ENCODE measurements around the gene MAP2K3. TPM values are rescaled to one million over a fixed set of nuclear protein-coding genes. Genes with fewer than 3 reads are reported as not detected.

MAP2K3 gene
- total RNA-seq, 2 donors from 2014 or later, result 66.6 to 81.1 TPM

DNA sequence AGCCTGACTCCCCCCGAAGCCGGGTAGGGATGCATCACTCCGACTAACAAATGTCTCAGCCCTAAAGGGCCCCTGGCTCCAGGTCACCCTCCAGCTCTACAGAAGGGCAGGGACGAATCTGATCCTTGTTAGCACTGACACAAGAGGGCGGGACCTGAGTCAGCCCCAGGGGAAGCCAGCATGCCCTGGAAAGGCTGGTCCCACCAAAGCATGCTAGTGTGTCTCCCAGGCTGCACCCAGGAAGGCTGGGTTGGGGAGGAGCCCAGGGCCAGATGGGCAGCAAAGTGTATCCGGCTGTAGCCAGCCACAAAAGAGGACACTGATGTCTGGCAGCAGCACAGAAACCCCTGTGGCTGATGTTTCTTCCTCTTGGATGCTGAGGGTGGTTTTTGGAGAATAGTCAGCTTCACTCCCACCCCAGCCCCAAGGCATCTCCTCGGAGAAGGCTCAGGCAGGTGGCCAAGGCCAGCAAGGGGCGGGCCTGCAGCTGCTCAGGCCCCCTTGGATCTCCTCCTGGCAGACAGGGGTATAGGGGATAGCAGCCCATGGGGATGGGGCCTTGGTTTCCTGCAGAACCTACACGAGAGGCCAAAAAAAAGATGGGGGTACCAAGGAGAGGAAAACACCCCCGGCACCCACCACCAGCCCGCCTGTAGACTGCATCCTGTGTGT is 42.3 kb upstream of the MAP2K3 start:
- TF ChIP-seq, protein P1, sequence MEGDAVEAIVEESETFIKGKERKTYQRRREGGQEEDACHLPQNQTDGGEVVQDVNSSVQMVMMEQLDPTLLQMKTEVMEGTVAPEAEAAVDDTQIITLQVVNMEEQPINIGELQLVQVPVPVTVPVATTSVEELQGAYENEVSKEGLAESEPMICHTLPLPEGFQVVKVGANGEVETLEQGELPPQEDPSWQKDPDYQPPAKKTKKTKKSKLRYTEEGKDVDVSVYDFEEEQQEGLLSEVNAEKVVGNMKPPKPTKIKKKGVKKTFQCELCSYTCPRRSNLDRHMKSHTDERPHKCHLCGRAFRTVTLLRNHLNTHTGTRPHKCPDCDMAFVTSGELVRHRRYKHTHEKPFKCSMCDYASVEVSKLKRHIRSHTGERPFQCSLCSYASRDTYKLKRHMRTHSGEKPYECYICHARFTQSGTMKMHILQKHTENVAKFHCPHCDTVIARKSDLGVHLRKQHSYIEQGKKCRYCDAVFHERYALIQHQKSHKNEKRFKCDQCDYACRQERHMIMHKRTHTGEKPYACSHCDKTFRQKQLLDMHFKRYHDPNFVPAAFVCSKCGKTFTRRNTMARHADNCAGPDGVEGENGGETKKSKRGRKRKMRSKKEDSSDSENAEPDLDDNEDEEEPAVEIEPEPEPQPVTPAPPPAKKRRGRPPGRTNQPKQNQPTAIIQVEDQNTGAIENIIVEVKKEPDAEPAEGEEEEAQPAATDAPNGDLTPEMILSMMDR (IDR thresholded peaks at IDR 0.05), result no peak
- Histone ChIP-seq H3K36me3 (no peaks in the 10 kb centered on the region), H3K27me3 (replicated peaks; ENCODE audit: insufficient read depth) (no peaks in the 10 kb centered on the region), H3K4me3 (no peak overlapping the region), H3K4me1 (ENCODE audit: control insufficient read depth in 1 of 2, low read depth in 2 of 2) (peaks cover 7 to 8% of the 10 kb centered on the region in 2 donors), H3K9me3 (no peaks in the 10 kb centered on the region), H3K27ac (no peak overlapping the region)
- DNase-seq (ENCODE audit: low spot score) (no peak), ATAC-seq (ENCODE audit: insufficient number of reproducible peaks, low FRiP score, low read depth) (no peak)

DNA sequence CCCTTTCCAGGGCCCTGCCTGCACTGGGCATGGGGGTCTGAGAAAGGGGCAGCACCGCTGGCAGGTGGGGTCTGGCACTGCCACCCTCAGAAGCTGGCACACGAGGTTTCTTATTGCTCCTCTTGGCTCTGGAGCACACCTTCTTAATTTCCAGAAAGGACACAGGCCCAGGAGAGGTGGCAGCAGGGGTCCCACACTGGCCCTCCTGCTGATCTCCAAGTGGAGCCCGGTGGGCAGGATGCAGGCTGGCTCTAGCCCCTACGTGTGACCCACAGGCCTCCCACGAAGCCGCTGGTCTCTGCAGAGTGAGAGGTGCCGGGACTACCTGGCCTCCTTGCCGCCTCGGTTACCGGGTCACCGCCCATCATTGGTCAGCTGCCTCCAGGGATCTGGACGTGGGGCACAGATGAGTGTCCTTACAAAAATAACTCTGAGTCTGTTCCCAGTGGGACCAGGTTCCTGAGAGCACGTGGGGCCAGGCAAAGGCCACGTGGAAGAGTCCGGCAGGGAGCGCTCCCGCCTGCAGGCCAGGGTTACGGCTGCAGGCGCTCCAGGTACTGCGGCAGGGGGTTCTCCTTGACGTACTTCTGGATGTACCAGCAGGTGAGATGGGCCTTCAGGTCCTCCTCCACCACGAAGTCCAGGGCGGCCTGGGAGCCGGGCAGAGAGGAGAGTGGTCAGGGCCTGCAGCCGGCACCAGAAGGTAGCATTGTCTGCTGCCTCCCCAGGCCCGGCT is 41.6 kb upstream of the MAP2K3 start:
- ATAC-seq (ENCODE audit: insufficient number of reproducible peaks, low FRiP score, low read depth), result no peak
- no peak overlapping the region for H3K27ac ChIP-seq
- no peaks in the 10 kb centered on the region for H3K9me3 ChIP-seq
- peaks cover 7 to 8% of the 10 kb centered on the region in 2 donors for H3K4me1 ChIP-seq (ENCODE audit: control insufficient read depth in 1 of 2, low read depth in 2 of 2)
- H3K36me3 ChIP-seq, result no peaks in the 10 kb centered on the region
- H3K27me3 ChIP-seq (replicated peaks; ENCODE audit: insufficient read depth), result no peaks in the 10 kb centered on the region
- TF ChIP-seq, protein P1 (IDR thresholded peaks at IDR 0.05), result no peak
- no peak overlapping the region for H3K4me3 ChIP-seq
- DNase-seq (ENCODE audit: low spot score), result no peak

- no peak for ATAC-seq (ENCODE audit: insufficient number of reproducible peaks, low FRiP score, low read depth)
- no peak overlapping the region for H3K27ac ChIP-seq
- H3K27me3 ChIP-seq (replicated peaks; ENCODE audit: insufficient read depth), result no peaks in the 10 kb centered on the region
- no peak for DNase-seq (ENCODE audit: low spot score)
- H3K9me3 ChIP-seq, result no peaks in the 10 kb centered on the region
- no peaks in the 10 kb centered on the region for H3K36me3 ChIP-seq
- H3K4me1 ChIP-seq (ENCODE audit: control insufficient read depth in 1 of 2, low read depth in 2 of 2), result peaks cover 7 to 8% of the 10 kb centered on the region in 2 donors
- TF ChIP-seq, protein P1 (IDR thresholded peaks at IDR 0.05), result no peak
- no peak overlapping the region for H3K4me3 ChIP-seq
Observed at GRCh38 chr17:21243516-21244303, 40.8 kb upstream of the MAP2K3 start.

DNA sequence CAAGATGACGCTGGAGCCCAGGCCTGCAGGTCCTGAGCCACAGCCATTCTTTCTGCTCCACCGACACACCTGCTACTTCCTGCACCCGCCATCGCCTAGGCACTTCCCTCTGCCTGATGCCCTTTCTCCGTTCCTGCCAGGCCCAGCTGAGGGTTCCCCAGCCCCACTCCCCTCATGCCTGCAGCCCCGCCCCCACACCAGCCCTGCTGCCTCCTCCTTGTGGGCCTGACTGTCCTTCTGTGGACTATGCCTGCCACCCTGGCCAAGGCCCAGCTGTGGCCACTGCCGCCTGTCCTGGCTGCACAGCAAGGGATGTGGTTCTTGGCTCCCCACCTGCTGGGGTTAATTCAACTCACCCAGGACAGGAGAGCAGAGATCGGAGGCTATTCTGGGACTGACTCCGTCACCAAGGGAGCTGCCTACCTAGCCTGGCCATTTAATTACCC is 38.8 kb upstream of the MAP2K3 start:
- no peak overlapping the region for H3K4me3 ChIP-seq
- no peak for DNase-seq (ENCODE audit: low spot score)
- no peaks in the 10 kb centered on the region for H3K36me3 ChIP-seq
- TF ChIP-seq, protein P1 (IDR thresholded peaks at IDR 0.05), result no peak
- no peaks in the 10 kb centered on the region for H3K27me3 ChIP-seq (replicated peaks; ENCODE audit: insufficient read depth)
- no peaks in the 10 kb centered on the region for H3K9me3 ChIP-seq
- no peak overlapping the region for H3K27ac ChIP-seq
- peaks cover 7 to 17% of the 10 kb centered on the region in 2 donors for H3K4me1 ChIP-seq (ENCODE audit: control insufficient read depth in 1 of 2, low read depth in 2 of 2)
- ATAC-seq (ENCODE audit: insufficient number of reproducible peaks, low FRiP score, low read depth), result no peak

GRCh38 chr17:21246698-21247097 is 37.8 kb upstream of the MAP2K3 start:
- TF ChIP-seq, protein P1 (IDR thresholded peaks at IDR 0.05), result no peak
- DNase-seq (ENCODE audit: low spot score), result no peak
- no peaks in the 10 kb centered on the region for H3K27me3 ChIP-seq (replicated peaks; ENCODE audit: insufficient read depth)
- H3K4me1 ChIP-seq (ENCODE audit: control insufficient read depth in 1 of 2, low read depth in 2 of 2), result peaks cover 13 to 27% of the 10 kb centered on the region in 2 donors
- H3K27ac ChIP-seq, result no peak overlapping the region
- H3K9me3 ChIP-seq, result no peaks in the 10 kb centered on the region
- no peaks in the 10 kb centered on the region for H3K36me3 ChIP-seq
- ATAC-seq (ENCODE audit: insufficient number of reproducible peaks, low FRiP score, low read depth), result no peak
- no peak overlapping the region for H3K4me3 ChIP-seq
